GM12872 (cell line): Measurements from ENCODE around the gene NUDT7.

Experiments used
- CTCF ChIP-seq: IDR thresholded peaks from 3 replicates; pipeline ENCODE4 v1.5.1; 2011; ENCODE audit warnings: low read depth, mild to moderate bottlenecking, low read length, moderate library complexity; ENCODE audit not compliant: insufficient read depth

Gene NUDT7

GRCh38 chr16:77722309-77723107 lies at the start of gene NUDT7:
Gene NUDT7, plus strand, starts transcription at chr16:77722514. Its CDS starts 69 bp downstream, at chr16:77722583.
- peak; percentile 38; the same call in 2 of the 3 replicates for TF ChIP-seq CTCF

- no peak for TF ChIP-seq CTCF
Observed at GRCh38 chr16:77674888-77675287, 47.4 kb upstream of the NUDT7 start.

GRCh38 chr16:77675464-77676324 lies 46.6 kb upstream of the NUDT7 start:
- peak; percentile 85 for TF ChIP-seq CTCF

GRCh38 chr16:77677129-77677528 lies 45.2 kb upstream of the NUDT7 start:
- no peak for TF ChIP-seq CTCF

- no peak for TF ChIP-seq CTCF
Observed at GRCh38 chr16:77679391-77679790, 42.9 kb upstream of the NUDT7 start.

GRCh38 chr16:77679901-77680300 lies 42.4 kb upstream of the NUDT7 start:
- no peak for TF ChIP-seq CTCF

- no peak for TF ChIP-seq CTCF
Observed at GRCh38 chr16:77680496-77680895, 41.8 kb upstream of the NUDT7 start.
